Measurements from ENCODE around the gene RPL9. TPM values are rescaled to one million over a fixed set of nuclear protein-coding genes. Genes with fewer than 3 reads are reported as not detected.

The RPL9 gene
- total RNA-seq, 1 donor from 2014 or later: 6,069 TPM

GRCh38 chr4:39456946-39457763 lies 1.6 kb downstream of the RPL9 start:
- Histone ChIP-seq H3K36me3 (ENCODE audit: control insufficient read depth, insufficient read depth, low read length) (peaks cover 28% of the 10 kb centered on the region), H3K4me3 (ENCODE audit: low read depth, low read length) (peak overlapping the region; percentile 90), H3K27me3 (ENCODE audit: control insufficient read depth, insufficient read depth, low read length) (no peaks in the 10 kb centered on the region)
- TF ChIP-seq, protein P1, sequence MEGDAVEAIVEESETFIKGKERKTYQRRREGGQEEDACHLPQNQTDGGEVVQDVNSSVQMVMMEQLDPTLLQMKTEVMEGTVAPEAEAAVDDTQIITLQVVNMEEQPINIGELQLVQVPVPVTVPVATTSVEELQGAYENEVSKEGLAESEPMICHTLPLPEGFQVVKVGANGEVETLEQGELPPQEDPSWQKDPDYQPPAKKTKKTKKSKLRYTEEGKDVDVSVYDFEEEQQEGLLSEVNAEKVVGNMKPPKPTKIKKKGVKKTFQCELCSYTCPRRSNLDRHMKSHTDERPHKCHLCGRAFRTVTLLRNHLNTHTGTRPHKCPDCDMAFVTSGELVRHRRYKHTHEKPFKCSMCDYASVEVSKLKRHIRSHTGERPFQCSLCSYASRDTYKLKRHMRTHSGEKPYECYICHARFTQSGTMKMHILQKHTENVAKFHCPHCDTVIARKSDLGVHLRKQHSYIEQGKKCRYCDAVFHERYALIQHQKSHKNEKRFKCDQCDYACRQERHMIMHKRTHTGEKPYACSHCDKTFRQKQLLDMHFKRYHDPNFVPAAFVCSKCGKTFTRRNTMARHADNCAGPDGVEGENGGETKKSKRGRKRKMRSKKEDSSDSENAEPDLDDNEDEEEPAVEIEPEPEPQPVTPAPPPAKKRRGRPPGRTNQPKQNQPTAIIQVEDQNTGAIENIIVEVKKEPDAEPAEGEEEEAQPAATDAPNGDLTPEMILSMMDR (IDR thresholded peaks at IDR 0.05; ENCODE audit: insufficient read depth, low read length, severe bottlenecking): no peak
- FAIRE-seq (no peak), DNase-seq (ENCODE audit: low read depth) (no peak)

- Histone ChIP-seq H3K27me3 (ENCODE audit: control insufficient read depth, insufficient read depth, low read length) (no peaks in the 10 kb centered on the region), H3K4me3 (ENCODE audit: low read depth, low read length) (no peak overlapping the region), H3K36me3 (ENCODE audit: control insufficient read depth, insufficient read depth, low read length) (peaks cover 29% of the 10 kb centered on the region)
- DNase-seq (ENCODE audit: low read depth) (no peak), FAIRE-seq (no peak)
- TF ChIP-seq, protein P1 (IDR thresholded peaks at IDR 0.05; ENCODE audit: insufficient read depth, low read length, severe bottlenecking): no peak
Measured at GRCh38 chr4:39455486-39455885, 3.2 kb downstream of the RPL9 start.

GRCh38 chr4:39453738-39454137 lies 5.0 kb downstream of the RPL9 start:
- TF ChIP-seq, protein P1 (IDR thresholded peaks at IDR 0.05; ENCODE audit: insufficient read depth, low read length, severe bottlenecking): no peak
- DNase-seq (ENCODE audit: low read depth) (no peak), FAIRE-seq (no peak)
- Histone ChIP-seq H3K36me3 (ENCODE audit: control insufficient read depth, insufficient read depth, low read length) (peaks cover 29% of the 10 kb centered on the region), H3K27me3 (ENCODE audit: control insufficient read depth, insufficient read depth, low read length) (no peaks in the 10 kb centered on the region), H3K4me3 (ENCODE audit: low read depth, low read length) (no peak overlapping the region)

DNA sequence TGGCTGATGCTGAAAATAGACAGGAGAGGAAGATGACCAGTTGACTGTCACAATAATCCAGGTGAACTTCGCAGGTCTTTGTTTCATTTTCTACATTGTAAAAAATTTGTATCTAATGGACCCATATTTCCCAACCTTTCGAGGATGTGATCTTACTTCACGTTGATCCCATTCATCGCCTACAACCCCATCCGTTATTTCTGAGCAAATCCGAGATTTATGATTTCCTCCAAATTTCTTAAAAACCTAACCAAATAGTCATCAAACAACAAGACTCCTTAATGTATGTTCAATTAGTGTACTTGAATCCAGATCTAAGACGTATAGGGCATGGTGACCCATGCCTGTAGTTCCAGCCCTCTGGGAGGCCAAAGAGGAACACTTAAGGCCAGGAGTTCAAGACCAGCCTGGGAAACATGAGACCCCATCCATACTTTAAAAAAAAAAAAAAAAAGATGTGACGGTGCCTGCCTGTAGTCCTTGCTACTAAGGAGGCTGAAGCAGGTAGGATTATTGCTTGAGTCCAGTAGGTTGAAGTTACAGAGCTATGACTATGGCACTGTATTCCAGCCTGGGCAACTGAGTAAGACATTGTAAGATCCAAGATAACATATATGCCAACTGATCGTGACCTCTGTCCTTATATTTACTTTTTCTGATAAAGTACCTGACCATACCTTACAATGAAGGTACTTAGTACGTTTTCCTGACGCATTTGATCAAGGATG lies 5.7 kb downstream of the RPL9 start:
- Histone ChIP-seq H3K27me3 (ENCODE audit: control insufficient read depth, insufficient read depth, low read length) (no peaks in the 10 kb centered on the region), H3K36me3 (ENCODE audit: control insufficient read depth, insufficient read depth, low read length) (peaks cover 29% of the 10 kb centered on the region), H3K4me3 (ENCODE audit: low read depth, low read length) (no peak overlapping the region)
- TF ChIP-seq, protein P1 (IDR thresholded peaks at IDR 0.05; ENCODE audit: insufficient read depth, low read length, severe bottlenecking): no peak
- DNase-seq (ENCODE audit: low read depth): no peak
- FAIRE-seq: no peak

DNA sequence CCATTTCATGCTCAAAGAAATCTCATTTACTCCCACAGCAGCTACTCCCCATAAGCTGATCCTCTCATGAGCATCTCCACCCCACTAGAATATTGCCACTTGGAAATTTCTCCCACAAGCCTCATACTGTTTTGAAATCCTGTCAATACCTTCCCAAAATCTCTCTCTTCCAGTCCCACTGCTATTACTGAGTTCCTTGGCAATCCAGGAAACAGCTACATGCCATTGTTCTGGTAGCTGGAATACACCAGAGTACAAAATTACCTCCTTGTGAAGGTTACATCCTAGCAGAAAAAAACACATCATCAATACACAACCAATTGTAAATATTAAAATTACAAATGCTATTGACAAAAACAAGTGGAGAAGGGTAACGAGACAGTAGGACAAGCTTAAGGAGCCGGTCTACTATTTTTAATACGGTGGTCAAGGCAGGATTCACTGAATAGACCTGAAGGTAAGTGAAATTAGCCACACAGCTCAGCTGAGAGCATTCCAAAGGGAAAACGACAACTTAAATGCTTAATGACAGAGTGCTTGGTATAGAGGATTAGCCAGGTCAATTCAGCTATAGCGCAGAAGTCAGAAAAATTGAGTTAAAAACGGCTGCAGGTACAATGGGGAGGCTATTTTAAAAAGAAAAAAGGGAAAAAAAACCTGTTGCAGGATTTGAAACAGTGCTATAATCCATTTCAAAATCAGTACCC lies 6.4 kb downstream of the RPL9 start:
- TF ChIP-seq, protein P1 (IDR thresholded peaks at IDR 0.05; ENCODE audit: insufficient read depth, low read length, severe bottlenecking): no peak

More for the DNA sequence above, 6.4 kb downstream of the RPL9 start:
- FAIRE-seq: no peak
- H3K4me3 ChIP-seq (ENCODE audit: low read depth, low read length): no peak overlapping the region
- no peak for DNase-seq (ENCODE audit: low read depth)
- H3K36me3 ChIP-seq (ENCODE audit: control insufficient read depth, insufficient read depth, low read length): peaks cover 24% of the 10 kb centered on the region
- H3K27me3 ChIP-seq (ENCODE audit: control insufficient read depth, insufficient read depth, low read length): no peaks in the 10 kb centered on the region
